Measurements from ENCODE around the gene YTHDC2.
"Not testable (repeated sequence)": the region's sequence is repeated elsewhere in the genome, so short reads cannot be mapped to it uniquely, and the experiment has no call there.

Gene YTHDC2

GRCh38 chr5:113520899-113521298, 7.4 kb downstream of the YTHDC2 start:
- DNase-seq, result no peak

GRCh38 chr5:113523168-113523567, 9.7 kb downstream of the YTHDC2 start:
- DNase-seq, result no peak

GRCh38 chr5:113524927-113525326, 11.4 kb downstream of the YTHDC2 start:
- no peak for DNase-seq

- DNase-seq, result no peak
These were observed 12.9 kb downstream of the YTHDC2 start for GRCh38 chr5:113526421-113526820.

GRCh38 chr5:113527746-113528145, 14.3 kb downstream of the YTHDC2 start:
- no peak for DNase-seq

GRCh38 chr5:113531481-113532159, 18.1 kb downstream of the YTHDC2 start:
- no peak for DNase-seq

- DNase-seq, result no peak
These were observed 24.8 kb downstream of the YTHDC2 start for GRCh38 chr5:113538313-113538712.

GRCh38 chr5:113546703-113547183, 33.2 kb downstream of the YTHDC2 start:
- no peak for DNase-seq

GRCh38 chr5:113548396-113548795, 34.9 kb downstream of the YTHDC2 start:
- no peak for DNase-seq

- no peak for DNase-seq
These were observed 38.6 kb downstream of the YTHDC2 start for GRCh38 chr5:113552137-113552536.

- no peak for DNase-seq
These were observed 39.1 kb downstream of the YTHDC2 start for GRCh38 chr5:113552620-113553019.

GRCh38 chr5:113562828-113563400, 49.4 kb downstream of the YTHDC2 start:
- DNase-seq, result no peak

GRCh38 chr5:113569396-113569795, 55.9 kb downstream of the YTHDC2 start:
- no peak for DNase-seq

- DNase-seq, result no peak
These were observed 59.2 kb downstream of the YTHDC2 start for GRCh38 chr5:113572716-113573115.

GRCh38 chr5:113574417-113574816, 60.9 kb downstream of the YTHDC2 start:
- no peak for DNase-seq

GRCh38 chr5:113575074-113575473, 61.6 kb downstream of the YTHDC2 start:
- DNase-seq, result no peak

GRCh38 chr5:113578091-113578490, 64.6 kb downstream of the YTHDC2 start:
- DNase-seq, result no peak

- no peak for DNase-seq
These were observed 67.9 kb downstream of the YTHDC2 start for GRCh38 chr5:113581388-113581787.

- no peak for DNase-seq
These were observed 84.7 kb downstream of the YTHDC2 start for GRCh38 chr5:113598150-113598549.

- no peak for DNase-seq
These were observed 85.4 kb downstream of the YTHDC2 start for GRCh38 chr5:113598926-113599325.

- DNase-seq, result no peak
These were observed 86.9 kb downstream of the YTHDC2 start for GRCh38 chr5:113600255-113600905.

GRCh38 chr5:113601423-113601822, 87.9 kb downstream of the YTHDC2 start:
- no peak for DNase-seq

GRCh38 chr5:113603246-113603645, 89.8 kb downstream of the YTHDC2 start:
- DNase-seq, result not testable (repeated sequence)

Data from activated naive CD4-positive, alpha-beta T cell treated with Interleukin-2 at 50 U/mL for 16 hours (primary cell).